Placental pericyte (primary cell): ENCODE measurements around the gene TMEM19. TPM values are rescaled to one million over a fixed set of nuclear protein-coding genes. Genes with fewer than 3 reads are reported as not detected.

Experiments
- small RNA-seq: library from RNA; depleted of rRNA; stranded (forward); fragments of <200 nt; gene quantifications from one replicate; pipeline ENCODE3, GENCODE V24; 2012; ENCODE audit warnings: low replicate concordance
- total RNA-seq: library from RNA; depleted of rRNA; stranded (reverse); fragments of >200 nt; gene quantifications from 2 replicates; pipeline ENCODE4 v1.2.3, GENCODE V29; 2012

TMEM19 gene
- 8.3 and 38.9 TPM in 2 replicates for total RNA-seq

DNA sequence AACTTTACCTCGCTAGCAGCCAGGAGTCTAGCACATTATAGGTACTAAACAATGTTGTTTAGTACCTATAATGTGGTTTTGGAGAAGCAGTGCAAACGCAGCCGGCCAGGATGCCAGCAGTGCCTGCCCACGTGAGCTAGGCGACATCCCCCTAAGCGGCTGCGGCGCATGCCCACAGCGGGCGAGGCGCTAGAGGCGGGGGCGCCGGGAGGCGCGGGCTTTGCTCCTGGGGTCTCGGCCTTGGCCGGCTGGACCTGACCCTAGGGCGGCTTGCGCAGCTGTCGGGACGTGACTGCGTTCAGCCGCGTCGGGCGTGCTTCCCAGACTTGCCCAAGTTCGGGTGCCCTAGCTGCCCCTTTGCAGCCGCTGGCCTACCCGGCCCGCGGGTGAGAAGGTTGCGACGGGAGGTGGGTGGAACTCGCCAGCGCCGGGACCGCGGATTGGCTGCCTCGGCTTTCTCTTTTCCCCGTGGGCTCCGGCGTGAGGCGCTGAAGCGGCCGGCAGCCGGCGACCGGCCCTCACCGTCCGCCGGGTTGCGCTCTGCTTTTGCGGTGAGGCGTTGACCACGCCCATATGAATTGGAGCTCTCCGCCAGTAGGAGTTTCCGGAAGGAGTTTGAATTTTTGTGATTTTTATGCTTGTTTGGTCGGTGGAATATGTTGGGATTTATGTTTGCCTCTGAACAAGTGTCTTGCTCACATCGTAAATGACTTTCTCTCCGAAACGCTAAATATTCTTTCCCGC, at the start of gene TMEM19:
TSS of gene TMEM19 (plus strand) at position 169 of the 744 bp plus-strand sequence. CDS start 599 bp downstream, outside the sequence.

GRCh38 chr12:71663561-71664410, 22.1 kb upstream of the TMEM19 start, which contains the start of the genes THAP2 and ZFC3H1:
THAP2 (plus strand) TSS chr12:71664301; CDS start chr12:71664510, 209 bp downstream.
ZFC3H1 (minus strand) TSS chr12:71663848; CDS start chr12:71663610, 238 bp downstream.

Small RNA genes within 50 kb of the gene (small RNA-seq; reads per million reads assigned to genes)
- not detected for gene RF00560

Other genes with a start within 250 kb of the TMEM19 start
- not detected in 2 replicates for gene LGR5, start 246.3 kb upstream of the TMEM19 start, total RNA-seq
- 35.7 and 45.1 TPM in 2 replicates for gene ZFC3H1, start 22.2 kb upstream of the TMEM19 start, total RNA-seq
- 2.8 and 3.1 TPM in 2 replicates for gene THAP2, start 21.8 kb upstream of the TMEM19 start, total RNA-seq
- gene RAB21, start 68.8 kb downstream of the TMEM19 start, total RNA-seq: 22.5 and 23.0 TPM in 2 replicates
- gene TBC1D15, start 153.7 kb downstream of the TMEM19 start, total RNA-seq: 15.2 and 34.6 TPM in 2 replicates